GM21619 (cell line): ENCODE data around the gene CRIP3.

Experiments used
- ATAC-seq: cut with Tn5 transposase; IDR thresholded peaks from one replicate; pipeline ENCODE4 v1.9.1; 2021; ENCODE audit not compliant: unreplicated experiment

CRIP3 gene

GRCh38 chr6:43290905-43291355, 17.7 kb downstream of the CRIP3 start:
- no peak for ATAC-seq

GRCh38 chr6:43290339-43290904, 18.2 kb downstream of the CRIP3 start:
- no peak for ATAC-seq

- no peak for ATAC-seq
Observed at GRCh38 chr6:43287717-43288679, 20.6 kb downstream of the CRIP3 start.

GRCh38 chr6:43286980-43287716, 21.5 kb downstream of the CRIP3 start:
- no peak for ATAC-seq

- ATAC-seq: no peak
Observed at GRCh38 chr6:43286456-43286979, 22.1 kb downstream of the CRIP3 start.

GRCh38 chr6:43285832-43286231, 22.8 kb downstream of the CRIP3 start:
- ATAC-seq: no peak

- no peak for ATAC-seq
Observed at GRCh38 chr6:43284991-43285781, 23.4 kb downstream of the CRIP3 start.

GRCh38 chr6:43283905-43284304, 24.7 kb downstream of the CRIP3 start:
- no peak for ATAC-seq

- no peak for ATAC-seq
Observed at GRCh38 chr6:43283514-43283901, 25.1 kb downstream of the CRIP3 start.

- no peak for ATAC-seq
Observed at GRCh38 chr6:43282636-43283513, 25.8 kb downstream of the CRIP3 start.

- no peak for ATAC-seq
Observed at GRCh38 chr6:43282060-43282459, 26.6 kb downstream of the CRIP3 start.

GRCh38 chr6:43280234-43280633, 28.4 kb downstream of the CRIP3 start:
- ATAC-seq: no peak

- ATAC-seq: no peak
Observed at GRCh38 chr6:43278524-43279078, 30.0 kb downstream of the CRIP3 start.

- no peak for ATAC-seq
Observed at GRCh38 chr6:43277643-43278523, 30.7 kb downstream of the CRIP3 start.

- ATAC-seq: no peak
Observed at GRCh38 chr6:43277306-43277642, 31.4 kb downstream of the CRIP3 start.

GRCh38 chr6:43276577-43277305, 31.9 kb downstream of the CRIP3 start:
- no peak for ATAC-seq

- ATAC-seq: no peak
Observed at GRCh38 chr6:43275801-43276576, 32.6 kb downstream of the CRIP3 start.
